Measurements from ENCODE around the gene TRPM5. TPM values are rescaled to one million over a fixed set of nuclear protein-coding genes. Genes with fewer than 3 reads are reported as not detected.

Gene TRPM5
- total and polyA plus RNA-seq, 4 donors: 0.05 TPM; not detected in 3

GRCh38 chr11:2488004-2488403 is 43.7 kb upstream of the TRPM5 start:
- H3K27ac ChIP-seq (ENCODE audit: low read depth in 1 of 2, low read length in 2 of 2): no peak overlapping the region
- H3K36me3 ChIP-seq (ENCODE audit: control insufficient read depth in 4 of 4, insufficient read depth in 3 of 4, low read depth in 1 of 4, low read length in 3 of 4): no peaks in the 10 kb centered on the region
- no peak overlapping the region for H3K4me3 ChIP-seq (ENCODE audit: low read depth in 1 of 3, low read length in 3 of 3)
- no peaks in the 10 kb centered on the region for H3K4me1 ChIP-seq (ENCODE audit: control insufficient read depth in 4 of 4, insufficient read depth in 4 of 4, low read length in 3 of 4)
- H3K27me3 ChIP-seq (ENCODE audit: control insufficient read depth in 4 of 4, insufficient read depth in 4 of 4, low read length in 3 of 4): peaks cover 0 to 3% (median 0%) of the 10 kb centered on the region in 4 donors
- H3K9me3 ChIP-seq (ENCODE audit: control insufficient read depth in 4 of 4, low read length in 3 of 4): peaks cover 0 to 27% (median 8%) of the 10 kb centered on the region in 4 donors
- TF ChIP-seq FOXA1 (IDR thresholded peaks at IDR 0.05) (no peak), GABPA (IDR thresholded peaks at IDR 0.05 in 1 of 2, conservative IDR thresholded peaks at IDR 0.05 in 1 of 2) (no peak), ZBTB33 (IDR thresholded peaks at IDR 0.05) (no peak), HNF4G (IDR thresholded peaks at IDR 0.05) (no peak)
- DNase-seq (ENCODE audit: low spot score): no peak
- H3K9ac ChIP-seq (ENCODE audit: low read depth in 1 of 2, low read length in 2 of 2): no peak overlapping the region

GRCh38 chr11:2484576-2485125 is 40.3 kb upstream of the TRPM5 start:
- peaks cover 0 to 27% (median 8%) of the 10 kb centered on the region in 4 donors for H3K9me3 ChIP-seq (ENCODE audit: control insufficient read depth in 4 of 4, low read length in 3 of 4)
- no peak for DNase-seq (ENCODE audit: low spot score)
- H3K4me3 ChIP-seq (ENCODE audit: low read depth in 1 of 3, low read length in 3 of 3): no peak overlapping the region
- H3K27me3 ChIP-seq (ENCODE audit: control insufficient read depth in 4 of 4, insufficient read depth in 4 of 4, low read length in 3 of 4): peaks cover 0 to 9% (median 0%) of the 10 kb centered on the region in 4 donors
- no peak overlapping the region for H3K27ac ChIP-seq (ENCODE audit: low read depth in 1 of 2, low read length in 2 of 2)
- H3K4me1 ChIP-seq (ENCODE audit: control insufficient read depth in 4 of 4, insufficient read depth in 4 of 4, low read length in 3 of 4): no peaks in the 10 kb centered on the region
- 90% methylated on average over 16 of the region's 16 CpGs for WGBS
- TF ChIP-seq EGR1 (IDR thresholded peaks at IDR 0.05; ENCODE audit: low read depth in 2 of 2): no peak
- no peak for TF ChIP-seq JUND (IDR thresholded peaks at IDR 0.05)
- TF ChIP-seq RXRA (IDR thresholded peaks at IDR 0.05): no peak
- no peak for TF ChIP-seq ATF3 (IDR thresholded peaks at IDR 0.05)
- no peak for TF ChIP-seq SP1 (IDR thresholded peaks at IDR 0.05)
- TF ChIP-seq NR2F2 (IDR thresholded peaks at IDR 0.05): no peak
- TF ChIP-seq YY1 (IDR thresholded peaks at IDR 0.05): no peak
- no peak for TF ChIP-seq HNF4A (conservative IDR thresholded peaks at IDR 0.05)
- no peak for TF ChIP-seq FOXA1 (IDR thresholded peaks at IDR 0.05)
- no peak for TF ChIP-seq TAF1 (conservative IDR thresholded peaks at IDR 0.05)
- H3K9ac ChIP-seq (ENCODE audit: low read depth in 1 of 2, low read length in 2 of 2): no peak overlapping the region
- H3K36me3 ChIP-seq (ENCODE audit: control insufficient read depth in 4 of 4, insufficient read depth in 3 of 4, low read depth in 1 of 4, low read length in 3 of 4): no peaks in the 10 kb centered on the region

GRCh38 chr11:2483426-2483825 is 39.1 kb upstream of the TRPM5 start:
- 50% methylated on average over 14 of the region's 14 CpGs for WGBS
- peaks cover 0 to 9% (median 0%) of the 10 kb centered on the region in 4 donors for H3K27me3 ChIP-seq (ENCODE audit: control insufficient read depth in 4 of 4, insufficient read depth in 4 of 4, low read length in 3 of 4)
- H3K4me1 ChIP-seq (ENCODE audit: control insufficient read depth in 4 of 4, insufficient read depth in 4 of 4, low read length in 3 of 4): no peaks in the 10 kb centered on the region
- H3K9me3 ChIP-seq (ENCODE audit: control insufficient read depth in 4 of 4, low read length in 3 of 4): peaks cover 0 to 26% (median 5%) of the 10 kb centered on the region in 4 donors
- H3K4me3 ChIP-seq (ENCODE audit: low read depth in 1 of 3, low read length in 3 of 3): no peak overlapping the region
- H3K27ac ChIP-seq (ENCODE audit: low read depth in 1 of 2, low read length in 2 of 2): no peak overlapping the region
- no peaks in the 10 kb centered on the region for H3K36me3 ChIP-seq (ENCODE audit: control insufficient read depth in 4 of 4, insufficient read depth in 3 of 4, low read depth in 1 of 4, low read length in 3 of 4)
- no peak overlapping the region for H3K9ac ChIP-seq (ENCODE audit: low read depth in 1 of 2, low read length in 2 of 2)
- DNase-seq (ENCODE audit: low spot score): no peak
- no peak for TF ChIP-seq SP1 (IDR thresholded peaks at IDR 0.05)

GRCh38 chr11:2482745-2483144 is 38.4 kb upstream of the TRPM5 start:
- H3K4me3 ChIP-seq (ENCODE audit: low read depth in 1 of 3, low read length in 3 of 3): no peak overlapping the region
- TF ChIP-seq FOXA1 (IDR thresholded peaks at IDR 0.05) (no peak), GABPA (IDR thresholded peaks at IDR 0.05 in 1 of 2, conservative IDR thresholded peaks at IDR 0.05 in 1 of 2) (no peak), NR2F2 (IDR thresholded peaks at IDR 0.05) (no peak), HNF4G (IDR thresholded peaks at IDR 0.05) (no peak), HNF4A (conservative IDR thresholded peaks at IDR 0.05) (no peak), RXRA (IDR thresholded peaks at IDR 0.05) (no peak), FOXA2 (IDR thresholded peaks at IDR 0.05) (no peak), YY1 (IDR thresholded peaks at IDR 0.05) (no peak), ATF3 (IDR thresholded peaks at IDR 0.05) (no peak)
- no peak overlapping the region for H3K9ac ChIP-seq (ENCODE audit: low read depth in 1 of 2, low read length in 2 of 2)
- 71% methylated on average over 5 of the region's 5 CpGs for WGBS
- no peaks in the 10 kb centered on the region for H3K4me1 ChIP-seq (ENCODE audit: control insufficient read depth in 4 of 4, insufficient read depth in 4 of 4, low read length in 3 of 4)
- H3K27ac ChIP-seq (ENCODE audit: low read depth in 1 of 2, low read length in 2 of 2): no peak overlapping the region
- peaks cover 0 to 9% (median 0%) of the 10 kb centered on the region in 4 donors for H3K27me3 ChIP-seq (ENCODE audit: control insufficient read depth in 4 of 4, insufficient read depth in 4 of 4, low read length in 3 of 4)
- peaks cover 0 to 20% (median 4%) of the 10 kb centered on the region in 4 donors for H3K9me3 ChIP-seq (ENCODE audit: control insufficient read depth in 4 of 4, low read length in 3 of 4)
- DNase-seq (ENCODE audit: low spot score): no peak
- H3K36me3 ChIP-seq (ENCODE audit: control insufficient read depth in 4 of 4, insufficient read depth in 3 of 4, low read depth in 1 of 4, low read length in 3 of 4): no peaks in the 10 kb centered on the region

Data from liver (tissue), 9 donors.